ENCODE measurements around the gene HSPA4. TPM values are rescaled to one million over a fixed set of nuclear protein-coding genes. Genes with fewer than 3 reads are reported as not detected.

The HSPA4 gene
- total RNA-seq, 1 experiment from 2014 or later = 337 TPM

- Histone ChIP-seq H3K9me3 (ENCODE audit: low read depth, low read length, poor library complexity, severe bottlenecking) (no peaks in the 10 kb centered on the region), H3K27ac (ENCODE audit: low read depth, low read length, poor library complexity, severe bottlenecking) (no peak overlapping the region), H3K4me3 (ENCODE audit: low read depth, low read length, poor library complexity, severe bottlenecking) (no peak overlapping the region), H3K36me3 (ENCODE audit: insufficient read depth, low read length, poor library complexity, severe bottlenecking) (peaks cover 86% of the 10 kb centered on the region), H3K27me3 (replicated peaks; ENCODE audit: insufficient read depth, low read depth, low read length, poor library complexity) (no peaks in the 10 kb centered on the region), H3K4me1 (ENCODE audit: insufficient read depth, low read length, poor library complexity, severe bottlenecking) (no peaks in the 10 kb centered on the region)
- POLR2A ChIA-PET (ENCODE audit: low non-redundant PET) = no interaction called here
- no TSS peak for BruUV-seq (replicated peaks)
- TF ChIP-seq, protein P1, sequence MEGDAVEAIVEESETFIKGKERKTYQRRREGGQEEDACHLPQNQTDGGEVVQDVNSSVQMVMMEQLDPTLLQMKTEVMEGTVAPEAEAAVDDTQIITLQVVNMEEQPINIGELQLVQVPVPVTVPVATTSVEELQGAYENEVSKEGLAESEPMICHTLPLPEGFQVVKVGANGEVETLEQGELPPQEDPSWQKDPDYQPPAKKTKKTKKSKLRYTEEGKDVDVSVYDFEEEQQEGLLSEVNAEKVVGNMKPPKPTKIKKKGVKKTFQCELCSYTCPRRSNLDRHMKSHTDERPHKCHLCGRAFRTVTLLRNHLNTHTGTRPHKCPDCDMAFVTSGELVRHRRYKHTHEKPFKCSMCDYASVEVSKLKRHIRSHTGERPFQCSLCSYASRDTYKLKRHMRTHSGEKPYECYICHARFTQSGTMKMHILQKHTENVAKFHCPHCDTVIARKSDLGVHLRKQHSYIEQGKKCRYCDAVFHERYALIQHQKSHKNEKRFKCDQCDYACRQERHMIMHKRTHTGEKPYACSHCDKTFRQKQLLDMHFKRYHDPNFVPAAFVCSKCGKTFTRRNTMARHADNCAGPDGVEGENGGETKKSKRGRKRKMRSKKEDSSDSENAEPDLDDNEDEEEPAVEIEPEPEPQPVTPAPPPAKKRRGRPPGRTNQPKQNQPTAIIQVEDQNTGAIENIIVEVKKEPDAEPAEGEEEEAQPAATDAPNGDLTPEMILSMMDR (conservative IDR thresholded peaks at IDR 0.05; ENCODE audit: low read depth, low read length) = no peak
- TF ChIP-seq EZH2 (IDR thresholded peaks at IDR 0.05; ENCODE audit: borderline replicate concordance, low read depth, low read length, poor library complexity, severe bottlenecking) = no peak
- DNase-seq (ENCODE audit: low spot score) = no peak
- intact Hi-C loops (cut with micrococcal nuclease; ENCODE audit: unreplicated experiment) = no loop called here
- CTCF ChIA-PET = no interaction called here
Measured at GRCh38 chr5:133072021-133072420, 20.2 kb downstream of the HSPA4 start.

- BruUV-seq (replicated peaks) = no TSS peak
- CTCF ChIA-PET = no interaction called here
- no peak overlapping the region for H3K4me3 ChIP-seq (ENCODE audit: low read depth, low read length, poor library complexity, severe bottlenecking)
- no peak overlapping the region for H3K27ac ChIP-seq (ENCODE audit: low read depth, low read length, poor library complexity, severe bottlenecking)
- no peak for DNase-seq (ENCODE audit: low spot score)
- no peaks in the 10 kb centered on the region for H3K4me1 ChIP-seq (ENCODE audit: insufficient read depth, low read length, poor library complexity, severe bottlenecking)
- intact Hi-C loops (cut with micrococcal nuclease; ENCODE audit: unreplicated experiment) = no loop called here
- POLR2A ChIA-PET (ENCODE audit: low non-redundant PET) = interaction anchor here (0.7 kb wide), 1 partner anchor 90 kb away, joined by 4 read pairs; no protein-coding TSS in a partner anchor
- H3K9me3 ChIP-seq (ENCODE audit: low read depth, low read length, poor library complexity, severe bottlenecking) = no peaks in the 10 kb centered on the region
- no peaks in the 10 kb centered on the region for H3K27me3 ChIP-seq (replicated peaks; ENCODE audit: insufficient read depth, low read depth, low read length, poor library complexity)
- TF ChIP-seq, protein P1 (conservative IDR thresholded peaks at IDR 0.05; ENCODE audit: low read depth, low read length) = no peak
- TF ChIP-seq EZH2 (IDR thresholded peaks at IDR 0.05; ENCODE audit: borderline replicate concordance, low read depth, low read length, poor library complexity, severe bottlenecking) = no peak
- peaks cover 77% of the 10 kb centered on the region for H3K36me3 ChIP-seq (ENCODE audit: insufficient read depth, low read length, poor library complexity, severe bottlenecking)
Measured at GRCh38 chr5:133075572-133076536, 24.0 kb downstream of the HSPA4 start.

DNA sequence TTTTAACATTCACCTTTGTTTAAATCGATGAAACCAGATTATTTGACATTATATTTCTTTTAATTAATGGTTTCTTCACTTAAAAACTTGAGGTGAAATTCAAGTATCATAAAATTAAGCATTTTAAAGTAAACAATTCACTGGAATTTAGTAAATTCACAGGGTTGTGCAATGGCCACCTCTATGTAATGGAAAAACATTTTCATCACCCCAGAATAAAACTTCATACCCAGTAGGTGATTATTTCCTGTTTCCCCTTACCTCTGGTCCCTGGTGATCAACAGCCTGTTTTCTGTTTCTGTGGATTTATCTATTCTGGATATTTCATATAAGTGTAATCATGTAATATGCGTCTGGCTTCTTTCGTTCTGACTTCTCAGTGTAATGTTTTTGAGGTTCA lies 27.2 kb downstream of the HSPA4 start:
- intact Hi-C loops (cut with micrococcal nuclease; ENCODE audit: unreplicated experiment) = no loop called here
- Histone ChIP-seq H3K9me3 (ENCODE audit: low read depth, low read length, poor library complexity, severe bottlenecking) (no peaks in the 10 kb centered on the region), H3K4me3 (ENCODE audit: low read depth, low read length, poor library complexity, severe bottlenecking) (no peak overlapping the region), H3K27me3 (replicated peaks; ENCODE audit: insufficient read depth, low read depth, low read length, poor library complexity) (no peaks in the 10 kb centered on the region), H3K4me1 (ENCODE audit: insufficient read depth, low read length, poor library complexity, severe bottlenecking) (no peaks in the 10 kb centered on the region), H3K36me3 (ENCODE audit: insufficient read depth, low read length, poor library complexity, severe bottlenecking) (peaks cover 56% of the 10 kb centered on the region), H3K27ac (ENCODE audit: low read depth, low read length, poor library complexity, severe bottlenecking) (peak overlapping the region; percentile 25)
- POLR2A ChIA-PET (ENCODE audit: low non-redundant PET) = no interaction called here
- no TSS peak for BruUV-seq (replicated peaks)
- no peak for DNase-seq (ENCODE audit: low spot score)
- CTCF ChIA-PET = no interaction called here
- no peak for TF ChIP-seq EZH2 (IDR thresholded peaks at IDR 0.05; ENCODE audit: borderline replicate concordance, low read depth, low read length, poor library complexity, severe bottlenecking)
- TF ChIP-seq, protein P1 (conservative IDR thresholded peaks at IDR 0.05; ENCODE audit: low read depth, low read length) = no peak

Measured in A673 (cell line).